Esophagus squamous epithelium (tissue), 4 donors: ENCODE data around the gene NRXN3.

Experiments used
- POLR2A ChIP-seq, 4 donors: fragments of 450-650 bp; IDR thresholded peaks; one replicate each; pipeline ENCODE4 v1.6.1; 2017; ENCODE audit warnings: antibody characterized with exemption in 4 of 4, mild to moderate bottlenecking in 4 of 4, moderate library complexity in 3 of 4
- TF ChIP-seq, protein P1 (sequence below), 6 experiments: fragments of 450-650 bp in 4 of 6; fragments of 200-600 bp in 2 of 6; sonication (generic) in 2 of 6; IDR thresholded peaks; one replicate each; pipeline ENCODE4 v1.5.1; 2016 to 2019; ENCODE audit warnings: antibody characterized with exemption in 6 of 6, mild to moderate bottlenecking in 4 of 6, moderate library complexity in 4 of 6

DNA sequence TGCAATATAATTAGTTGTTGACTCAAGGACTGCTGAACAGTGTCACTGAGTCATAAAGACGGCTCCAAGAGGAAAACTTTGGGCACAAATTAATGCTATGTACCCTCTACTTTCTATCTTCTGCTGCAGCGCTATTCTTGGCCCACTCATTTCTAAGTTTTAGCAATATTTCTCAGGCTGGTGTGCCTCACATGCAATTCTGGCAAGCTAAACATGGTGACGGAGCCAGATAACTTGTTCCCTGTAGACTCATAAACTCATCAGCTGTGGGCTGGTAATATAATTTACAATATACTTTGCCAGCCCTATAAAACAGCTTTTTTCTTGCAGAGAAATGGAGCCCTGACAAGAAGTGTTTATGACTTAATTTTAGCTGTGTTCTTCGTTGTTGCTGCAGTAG, 615.1 kb downstream of the NRXN3 start:
- no peak for TF ChIP-seq POLR2A (IDR thresholded peaks at IDR 0.05)
- TF ChIP-seq, protein P1, sequence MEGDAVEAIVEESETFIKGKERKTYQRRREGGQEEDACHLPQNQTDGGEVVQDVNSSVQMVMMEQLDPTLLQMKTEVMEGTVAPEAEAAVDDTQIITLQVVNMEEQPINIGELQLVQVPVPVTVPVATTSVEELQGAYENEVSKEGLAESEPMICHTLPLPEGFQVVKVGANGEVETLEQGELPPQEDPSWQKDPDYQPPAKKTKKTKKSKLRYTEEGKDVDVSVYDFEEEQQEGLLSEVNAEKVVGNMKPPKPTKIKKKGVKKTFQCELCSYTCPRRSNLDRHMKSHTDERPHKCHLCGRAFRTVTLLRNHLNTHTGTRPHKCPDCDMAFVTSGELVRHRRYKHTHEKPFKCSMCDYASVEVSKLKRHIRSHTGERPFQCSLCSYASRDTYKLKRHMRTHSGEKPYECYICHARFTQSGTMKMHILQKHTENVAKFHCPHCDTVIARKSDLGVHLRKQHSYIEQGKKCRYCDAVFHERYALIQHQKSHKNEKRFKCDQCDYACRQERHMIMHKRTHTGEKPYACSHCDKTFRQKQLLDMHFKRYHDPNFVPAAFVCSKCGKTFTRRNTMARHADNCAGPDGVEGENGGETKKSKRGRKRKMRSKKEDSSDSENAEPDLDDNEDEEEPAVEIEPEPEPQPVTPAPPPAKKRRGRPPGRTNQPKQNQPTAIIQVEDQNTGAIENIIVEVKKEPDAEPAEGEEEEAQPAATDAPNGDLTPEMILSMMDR (IDR thresholded peaks at IDR 0.05), result no peak
